HPDE6-E6E7 (cell line): Measurements from ENCODE around the gene NID2.

Experiments
- DNase-seq: peaks from one replicate; pipeline ENCODE4 v3.0.0; 2011; ENCODE audit warnings: missing footprints; ENCODE audit errors: extremely low spot score

The NID2 gene

GRCh38 chr14:52000019-52000582 lies 68.8 kb downstream of the NID2 start:
- DNase-seq, result no peak

DNA sequence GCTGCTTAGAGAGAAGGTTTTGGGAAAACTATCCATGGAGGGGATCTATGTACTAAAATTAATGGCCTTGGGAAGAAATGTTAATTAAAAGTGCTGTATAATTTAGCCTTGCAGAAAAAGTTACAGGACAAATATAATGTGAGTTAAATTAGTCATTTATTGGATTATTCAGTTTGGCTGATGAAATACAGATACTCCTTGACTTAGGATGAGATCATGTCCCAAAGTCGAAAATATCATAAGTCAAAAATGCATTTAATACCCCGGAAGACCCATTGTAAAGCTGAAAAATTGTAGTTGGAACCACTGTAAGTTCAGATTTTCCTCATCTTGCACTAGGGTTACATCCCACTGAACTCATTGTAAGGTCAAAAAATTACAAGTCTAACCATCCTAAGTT lies 69.8 kb downstream of the NID2 start:
- DNase-seq, result no peak

GRCh38 chr14:51998348-51998747 lies 70.5 kb downstream of the NID2 start:
- DNase-seq, result no peak

DNA sequence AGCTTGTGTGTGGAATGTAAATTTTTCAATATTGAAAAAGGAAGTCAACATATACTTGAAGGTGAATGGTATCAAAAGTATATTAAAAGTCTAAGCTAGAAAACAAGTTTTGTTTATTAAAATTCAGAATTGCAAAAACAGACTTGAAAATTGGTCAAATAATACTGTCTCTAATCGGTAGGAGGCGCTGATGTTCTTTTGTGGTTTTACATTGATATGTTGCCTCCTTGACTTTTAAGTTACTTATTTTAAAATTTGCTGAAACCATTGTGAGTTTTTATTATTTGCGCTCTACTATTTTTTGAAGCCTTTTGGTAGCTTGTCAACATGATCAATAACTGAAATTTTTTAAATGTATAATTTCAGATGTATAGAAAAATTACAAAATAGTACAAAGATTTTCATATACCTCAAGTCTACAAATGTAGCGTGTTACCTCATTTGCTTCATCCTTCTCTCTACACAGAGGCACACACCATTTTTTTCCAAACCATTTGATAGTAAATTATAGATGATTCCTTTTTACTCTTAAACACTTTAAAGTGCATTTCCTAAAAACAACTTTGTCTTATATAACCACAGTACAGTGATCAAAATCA lies 72.6 kb downstream of the NID2 start:
- DNase-seq, result no peak

- DNase-seq, result no peak
These were observed 75.5 kb downstream of the NID2 start for GRCh38 chr14:51993285-51993920.

DNA sequence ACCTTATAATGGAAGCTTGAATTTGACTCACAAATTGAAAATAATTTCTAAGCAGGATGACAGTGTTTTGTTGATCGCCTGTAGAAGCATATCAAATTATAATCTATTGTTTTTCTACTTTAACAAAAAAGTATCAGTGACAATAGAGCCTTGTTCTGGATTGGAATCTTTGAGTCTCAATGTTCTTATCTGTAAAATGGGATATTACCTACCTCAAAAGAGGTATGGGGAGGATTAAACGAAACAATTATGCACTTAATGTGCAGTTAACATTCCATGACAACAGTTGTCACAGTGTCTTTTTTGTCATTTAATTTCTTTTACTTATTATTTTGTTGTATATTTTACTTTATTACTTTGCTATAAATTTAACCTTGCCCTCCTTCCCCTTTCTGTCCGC lies 78.4 kb downstream of the NID2 start:
- DNase-seq, result no peak

GRCh38 chr14:51989293-51990234 lies 79.3 kb downstream of the NID2 start, which contains the start of gene RTRAF:
TSS of gene RTRAF (plus strand) at chr14:51989546. CDS start at chr14:51989640, 94 bp downstream.
- DNase-seq, result peak; percentile 94

DNA sequence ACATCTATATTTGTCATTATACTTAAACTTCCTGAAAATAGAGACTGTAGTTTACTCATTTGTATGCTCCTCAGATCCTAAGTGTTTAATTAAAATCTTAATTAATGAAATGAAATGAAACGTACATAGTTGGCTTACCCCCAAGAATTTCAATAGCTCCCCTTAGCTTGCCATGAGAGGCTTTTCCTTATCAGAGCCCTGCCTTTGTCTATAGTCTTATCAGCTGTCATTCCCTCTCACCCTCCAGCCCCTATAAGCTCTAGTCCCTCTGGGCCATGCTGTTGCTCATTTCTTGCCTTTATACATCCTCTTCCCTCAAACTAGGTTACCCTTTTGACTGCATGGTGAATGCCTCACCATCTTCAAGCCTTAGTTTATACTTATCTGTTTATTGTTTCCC lies 80.6 kb downstream of the NID2 start:
- no peak for DNase-seq

- no peak for DNase-seq
These were observed 87.5 kb downstream of the NID2 start for GRCh38 chr14:51981218-51981854.

DNA sequence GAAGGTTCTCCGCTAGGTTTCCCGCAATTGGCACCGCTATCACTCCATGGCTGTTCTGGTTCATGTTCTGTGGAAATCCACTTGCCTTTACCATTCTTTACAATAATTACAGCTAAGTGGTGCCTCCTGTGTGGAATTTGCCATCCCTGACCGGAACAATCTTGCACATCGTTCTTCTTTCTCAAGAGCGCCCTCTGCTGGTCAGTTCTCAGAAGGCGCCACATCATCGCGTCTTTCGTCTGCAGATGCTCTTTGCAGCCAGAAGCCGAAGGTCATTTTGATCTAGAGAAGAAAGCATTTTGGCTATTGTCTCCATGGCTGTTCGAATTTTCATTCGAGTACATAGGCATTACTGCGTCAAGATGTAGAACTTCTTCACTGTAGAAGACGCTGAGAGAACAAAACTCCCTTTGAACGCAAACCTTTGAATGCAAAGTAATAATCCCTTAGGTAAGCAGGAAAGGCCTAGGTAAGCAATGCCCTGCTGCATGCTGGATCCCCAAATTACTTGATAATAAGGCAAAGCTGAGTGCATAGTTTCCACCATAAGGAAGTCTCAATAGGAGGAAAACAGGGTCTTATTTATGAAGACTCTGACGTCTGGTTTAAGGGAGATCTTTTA lies 89.7 kb downstream of the NID2 start:
- peak; percentile 49 for DNase-seq

DNA sequence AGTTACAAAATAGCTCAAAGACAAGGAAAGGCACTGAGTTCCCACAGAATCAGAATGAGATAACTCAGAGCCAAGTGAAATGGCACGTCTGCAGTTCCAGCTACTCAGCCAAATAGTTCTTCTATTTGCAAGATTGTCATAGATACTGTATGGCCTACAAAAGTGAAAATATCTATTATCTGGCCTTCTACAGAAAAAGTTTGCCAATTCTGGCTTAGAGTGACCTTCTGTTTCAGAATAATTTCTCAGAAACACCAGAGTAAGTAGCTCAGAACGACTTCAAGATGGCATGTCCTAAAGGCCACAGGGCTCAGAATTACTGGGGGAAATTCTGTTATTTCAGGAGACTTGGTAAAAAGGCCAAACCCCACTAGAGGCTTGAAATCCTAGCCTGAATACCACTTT lies 90.2 kb downstream of the NID2 start:
- no peak for DNase-seq

GRCh38 chr14:51977075-51977474 lies 91.8 kb downstream of the NID2 start:
- no peak for DNase-seq

DNA sequence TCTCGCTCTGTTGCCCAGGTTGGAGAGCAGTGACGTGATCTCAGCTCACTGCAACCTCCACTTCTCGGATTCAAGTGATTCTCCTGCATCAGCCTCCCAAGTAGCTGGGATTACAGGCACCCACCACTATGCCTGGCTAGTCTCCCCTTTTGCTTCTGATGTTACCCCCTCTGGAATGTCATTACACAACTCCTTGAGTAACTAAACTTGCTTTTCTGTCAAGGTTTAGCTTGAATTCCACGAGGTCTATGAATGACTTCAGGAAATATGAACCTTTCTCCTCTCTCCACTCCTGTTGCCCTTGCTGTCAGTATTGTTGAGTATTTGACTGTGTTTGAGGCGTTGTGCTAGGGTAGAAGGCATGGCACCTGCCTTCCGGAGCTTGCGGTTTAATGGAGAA lies 96.3 kb downstream of the NID2 start:
- no peak for DNase-seq

DNA sequence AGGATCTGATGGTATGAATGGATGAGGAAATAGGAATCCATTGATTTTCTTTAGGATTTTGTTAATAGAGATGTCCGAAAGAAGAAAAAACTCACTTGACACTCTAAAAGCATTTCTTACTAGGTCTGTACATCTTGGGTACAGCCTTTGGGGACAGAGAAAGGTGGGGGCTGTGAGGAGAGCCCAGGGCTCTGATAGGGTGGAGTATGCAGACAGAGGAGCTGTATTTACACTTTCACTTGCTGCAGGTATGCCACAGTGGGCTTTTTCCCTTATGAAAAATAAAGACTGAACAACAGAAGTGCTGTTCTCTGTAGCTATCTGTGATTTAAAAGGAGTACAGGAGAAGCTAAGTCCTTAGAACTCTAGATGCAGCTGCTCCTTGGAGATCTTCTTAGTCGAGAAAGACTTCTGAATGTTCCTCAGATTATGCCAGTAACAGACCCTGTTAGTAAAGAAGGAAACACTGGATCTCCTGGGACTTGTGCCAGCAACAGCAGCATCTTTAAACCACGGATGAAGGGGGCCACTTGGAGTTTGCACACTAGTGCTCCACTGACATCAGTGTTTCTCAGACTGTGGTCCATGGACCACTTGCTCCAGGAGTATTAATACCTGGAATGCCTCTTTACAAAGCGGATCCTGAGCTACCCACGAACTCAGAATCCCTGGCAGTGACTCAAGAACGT lies 98.9 kb downstream of the NID2 start:
- no peak for DNase-seq

- no peak for DNase-seq
These were observed 101.3 kb downstream of the NID2 start for GRCh38 chr14:51967521-51967920.

DNA sequence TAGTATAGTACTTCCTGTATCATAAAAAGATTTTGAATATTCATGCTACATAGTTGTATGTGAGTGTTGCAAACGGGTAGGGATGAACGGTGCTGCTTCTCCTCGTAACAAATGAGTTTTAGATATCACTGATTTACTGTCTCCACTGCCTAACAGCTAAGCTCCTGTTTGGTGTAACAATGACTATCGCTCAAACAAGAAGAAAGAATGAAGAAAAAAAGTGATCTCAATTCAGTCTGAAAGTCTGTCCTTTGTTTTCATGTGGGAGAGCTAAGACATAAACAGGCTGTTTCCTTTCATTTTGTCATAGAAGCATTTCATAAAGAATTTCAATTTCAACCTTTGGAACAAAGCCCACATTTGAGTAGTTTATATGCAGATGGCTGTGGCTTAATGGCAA lies 105.6 kb downstream of the NID2 start:
- no peak for DNase-seq

DNA sequence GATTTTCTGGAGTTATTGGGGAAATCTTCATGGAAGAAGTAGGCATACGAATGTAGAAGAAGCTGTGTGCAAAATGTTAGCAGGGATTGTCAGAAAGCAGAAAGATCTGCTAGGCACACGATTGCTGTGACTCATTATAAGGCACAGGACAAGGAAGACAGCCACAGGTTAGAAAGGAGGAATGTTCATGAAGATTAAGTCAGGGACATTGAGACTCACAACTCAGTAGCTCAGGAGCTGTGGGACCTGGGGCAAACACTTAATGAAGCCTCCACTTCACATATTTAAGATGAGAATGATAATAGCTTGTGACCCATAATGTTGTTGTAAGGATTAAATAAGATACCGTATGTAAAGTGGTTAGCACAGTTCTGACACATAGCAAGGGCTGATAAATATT lies 106.1 kb downstream of the NID2 start:
- no peak for DNase-seq

DNA sequence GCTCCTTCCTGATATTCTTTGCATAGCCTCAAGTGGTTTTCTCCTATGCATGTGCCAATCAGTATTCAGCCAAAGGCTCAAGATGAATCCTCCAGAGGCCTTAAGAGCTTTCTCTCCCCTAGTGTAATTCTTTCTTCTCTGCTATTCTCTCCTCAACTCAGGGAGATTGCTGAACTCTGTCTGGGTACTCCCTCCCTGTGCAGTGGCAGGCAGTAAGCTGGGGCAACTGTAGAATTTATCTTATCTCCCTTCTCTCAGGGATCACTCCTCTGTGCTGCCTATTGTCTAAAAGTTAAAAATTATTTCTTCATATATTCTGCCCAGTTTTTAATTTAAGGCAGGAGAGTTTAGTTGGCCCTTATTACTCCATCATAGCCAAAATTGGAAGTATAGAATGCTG lies 108.0 kb downstream of the NID2 start:
- DNase-seq, result no peak

- DNase-seq, result no peak
These were observed 108.9 kb downstream of the NID2 start for GRCh38 chr14:51959928-51960327.

- DNase-seq, result no peak
These were observed 110.9 kb downstream of the NID2 start for GRCh38 chr14:51957950-51958349.
